Sigmoid colon (tissue), 7 donors: ENCODE measurements around the gene SUPT20HL1. TPM values are rescaled to one million over a fixed set of nuclear protein-coding genes. Genes with fewer than 3 reads are reported as not detected.

Experiments used
- DNase-seq: peaks from one replicate; pipeline ENCODE4 v3.0.0-alpha.2; 2019
- H3K27ac ChIP-seq, 4 donors: fragments of 200-600 bp; sonication (generic); one replicate each; pipeline ENCODE4 v1.5.1; 2016 to 2019; ENCODE audit warnings: mild to moderate bottlenecking in 1 of 4
- H3K27me3 ChIP-seq, 3 donors: fragments of 200-600 bp; sonication (generic); one replicate each; pipeline ENCODE4 v1.5.1; 2019; ENCODE audit warnings: mild to moderate bottlenecking in 1 of 3
- H3K36me3 ChIP-seq, 4 donors: fragments of 200-600 bp; sonication (generic); one replicate each; pipeline ENCODE4 v1.5.1; 2016 to 2019
- H3K4me1 ChIP-seq, 4 donors: fragments of 200-600 bp; sonication (generic); one replicate each; pipeline ENCODE4 v1.5.1; 2017 to 2019
- H3K4me3 ChIP-seq, 4 donors: fragments of 200-600 bp; sonication (generic); one replicate each; pipeline ENCODE4 v1.5.1; 2017 to 2019; ENCODE audit warnings: mild to moderate bottlenecking in 2 of 4, moderate library complexity in 1 of 4
- H3K9me3 ChIP-seq, 4 donors: fragments of 200-600 bp in 3 of 4; sonication (generic) in 3 of 4; one replicate each; pipeline versions ENCODE4 v1.5.1 to v1.6.1; 2013 to 2019
- CTCF ChIP-seq, 4 experiments: fragments of 450-650 bp in 3 of 4; fragments of 200-600 bp in 1 of 4; IDR thresholded peaks; one replicate each; pipeline ENCODE4 v1.5.1; 2016 to 2019; ENCODE audit warnings: antibody characterized with exemption in 4 of 4, mild to moderate bottlenecking in 3 of 4, moderate library complexity in 2 of 4
- EP300 ChIP-seq, 4 donors: sonication (generic); formaldehyde crosslinking; IDR thresholded peaks; one replicate each; pipeline ENCODE4 v1.6.1; 2017; ENCODE audit warnings: antibody characterized with exemption in 4 of 4
- POLR2A ChIP-seq, 2 donors: fragments of 450-650 bp; IDR thresholded peaks; one replicate each; pipeline ENCODE4 v1.6.1; 2016; ENCODE audit warnings: antibody characterized with exemption in 2 of 2, mild to moderate bottlenecking in 2 of 2, moderate library complexity in 2 of 2
- POLR2AphosphoS5 ChIP-seq, 4 donors: sonication (generic); formaldehyde crosslinking; IDR thresholded peaks; one replicate each; pipeline ENCODE4 v1.6.1; 2017; ENCODE audit warnings: antibody characterized with exemption in 4 of 4
- whole genome bisulfite sequencing, 2 donors: extraction: QIAGEN DNeasy Blood & Tissue Kit; methylation state at CpG; one replicate each; pipeline ENCODE4 v1.1.7; 2013; 5-methylcytosine and 5-hydroxymethylcytosine counted together
- intact Hi-C: fragments of 100-400 bp; cut with DNase I; formaldehyde crosslinking; loops from one replicate; pipeline ENCODE4 v1.15.1; 2023
- polyA plus RNA-seq, 3 donors: library from polyadenylated mRNA; stranded (reverse); fragments of 200-250 nt; gene quantifications; one replicate each; pipeline ENCODE4 v1.2.3, GENCODE V29; 2013
- total RNA-seq, 4 donors: library from RNA; depleted of rRNA; stranded (reverse); fragments of >200 nt; gene quantifications; one replicate each; pipeline ENCODE4 v1.1.0, GENCODE V29; 2016
- donor health status: healthy with polysubstance abuse.
- donor health status: Bipolar disorder and iron deficiency.
- donor health status: healthy.

Gene SUPT20HL1
- total and polyA plus RNA-seq, 7 donors, result 0.16 to 1.1 (median 0.36) TPM; not detected in 4

- Histone ChIP-seq H3K27ac (no peak overlapping the region), H3K36me3 (no peaks in the 10 kb centered on the region), H3K9me3 (no peaks in the 10 kb centered on the region), H3K4me1 (no peaks in the 10 kb centered on the region), H3K4me3 (no peak overlapping the region), H3K27me3 (no peaks in the 10 kb centered on the region)
- intact Hi-C loops, result no loop called here
- WGBS, 2 donors, result 32 to 61% methylated on average over 1 of the region's 1 CpG
- no peak for TF ChIP-seq POLR2A (IDR thresholded peaks at IDR 0.05)
- no peak for TF ChIP-seq POLR2AphosphoS5 (IDR thresholded peaks at IDR 0.05)
- TF ChIP-seq EP300 (IDR thresholded peaks at IDR 0.05), result no peak
- TF ChIP-seq CTCF (IDR thresholded peaks at IDR 0.05), result no peak
- DNase-seq, result no peak
Observed at GRCh38 chrX:24317567-24317966, 42.9 kb upstream of the SUPT20HL1 start.

DNA sequence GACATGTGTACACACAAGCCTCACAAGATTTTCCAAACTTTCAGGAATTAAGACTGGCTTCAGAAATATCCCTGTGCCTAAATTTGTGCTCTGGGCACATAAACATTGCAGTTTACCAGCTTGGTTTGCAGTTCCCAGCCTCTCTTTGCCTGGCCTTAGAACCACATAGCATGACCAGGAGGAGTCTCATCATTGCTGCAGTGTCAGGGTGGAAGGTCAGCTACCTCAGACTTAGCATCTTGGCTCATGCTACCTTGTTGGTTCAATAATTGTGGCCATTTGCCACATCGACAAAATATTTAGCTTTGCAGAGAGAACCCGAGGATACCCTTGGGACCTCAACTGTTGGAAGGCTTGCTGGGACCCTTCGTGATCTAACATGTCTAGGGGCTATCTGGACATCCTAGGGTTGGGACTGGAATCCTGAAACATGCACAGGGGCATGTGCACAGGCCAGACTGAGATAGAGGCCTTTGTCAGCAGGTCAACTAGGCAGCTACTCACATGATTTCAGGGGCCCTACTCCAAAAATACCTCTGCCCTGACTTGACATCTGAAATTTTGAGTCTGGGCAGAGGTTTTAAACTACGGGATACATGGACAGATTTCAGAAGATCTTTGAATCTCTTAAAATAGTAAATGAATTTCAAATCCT, 38.6 kb upstream of the SUPT20HL1 start:
- Histone ChIP-seq H3K9me3 (no peaks in the 10 kb centered on the region), H3K4me3 (no peak overlapping the region), H3K27me3 (no peaks in the 10 kb centered on the region), H3K27ac (no peak overlapping the region), H3K4me1 (no peaks in the 10 kb centered on the region), H3K36me3 (no peaks in the 10 kb centered on the region)
- DNase-seq, result no peak
- intact Hi-C loops, result no loop called here
- no peak for TF ChIP-seq EP300 (IDR thresholded peaks at IDR 0.05)
- 88 to 89% methylated on average over 4 of the region's 4 CpGs for WGBS, 2 donors

GRCh38 chrX:24325231-24325630, 35.2 kb upstream of the SUPT20HL1 start:
- Histone ChIP-seq H3K4me1 (no peaks in the 10 kb centered on the region), H3K27me3 (no peaks in the 10 kb centered on the region), H3K9me3 (no peaks in the 10 kb centered on the region), H3K27ac (no peak overlapping the region), H3K4me3 (no peak overlapping the region), H3K36me3 (no peaks in the 10 kb centered on the region)
- intact Hi-C loops, result no loop called here
- no peak for TF ChIP-seq POLR2A (IDR thresholded peaks at IDR 0.05)
- no peak for TF ChIP-seq POLR2AphosphoS5 (IDR thresholded peaks at IDR 0.05)
- no peak for TF ChIP-seq CTCF (IDR thresholded peaks at IDR 0.05)
- no peak for TF ChIP-seq EP300 (IDR thresholded peaks at IDR 0.05)
- no peak for DNase-seq
- 92 to 94% methylated on average over 1 of the region's 1 CpG for WGBS, 2 donors

DNA sequence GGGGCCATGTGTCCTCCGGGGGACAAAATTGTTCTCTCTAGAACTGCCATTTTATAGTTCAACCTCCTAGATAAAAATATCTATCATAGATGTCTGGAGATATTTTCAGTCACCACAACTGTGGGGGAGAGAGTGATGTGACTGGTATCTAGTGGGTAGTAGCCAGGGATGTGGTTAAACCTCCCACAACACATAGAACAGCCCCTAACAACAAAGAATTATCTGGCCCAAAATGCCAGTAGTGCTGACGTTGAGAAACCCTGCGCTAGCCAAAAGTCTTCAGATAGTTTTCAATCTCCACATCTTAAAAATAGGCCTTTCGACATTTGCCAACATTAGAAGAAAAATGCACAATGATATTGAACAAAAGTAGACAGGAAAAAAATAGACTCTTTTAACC, 27.6 kb upstream of the SUPT20HL1 start:
- 77 to 80% methylated on average over 4 of the region's 4 CpGs for WGBS, 2 donors
- Histone ChIP-seq H3K9me3 (no peaks in the 10 kb centered on the region), H3K4me1 (no peaks in the 10 kb centered on the region), H3K4me3 (no peak overlapping the region), H3K36me3 (no peaks in the 10 kb centered on the region), H3K27ac (no peak overlapping the region), H3K27me3 (no peaks in the 10 kb centered on the region)
- TF ChIP-seq POLR2A (IDR thresholded peaks at IDR 0.05) (no peak), CTCF (IDR thresholded peaks at IDR 0.05) (no peak), EP300 (IDR thresholded peaks at IDR 0.05) (no peak), POLR2AphosphoS5 (IDR thresholded peaks at IDR 0.05) (no peak)
- intact Hi-C loops, result no loop called here
- no peak for DNase-seq

DNA sequence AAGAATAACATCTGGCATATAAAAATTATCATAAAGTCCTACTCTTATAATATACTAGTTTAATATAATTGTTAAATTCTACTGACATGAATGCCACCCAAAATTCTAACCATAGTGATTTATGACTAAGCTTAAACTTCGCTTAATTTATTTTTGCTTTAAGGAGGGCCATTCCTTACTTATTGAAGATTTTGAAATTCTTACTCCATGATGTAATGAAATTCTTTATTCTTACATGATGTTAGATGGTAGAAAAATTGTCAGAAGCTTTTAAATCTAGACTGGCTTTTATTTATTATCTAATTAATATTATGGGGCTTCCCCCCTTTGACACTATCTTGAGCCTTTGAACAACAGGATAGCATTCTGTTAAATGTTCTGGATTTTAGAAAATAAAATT, 27.1 kb upstream of the SUPT20HL1 start:
- DNase-seq, result no peak
- intact Hi-C loops, result no loop called here
- H3K4me1 ChIP-seq, result no peaks in the 10 kb centered on the region
- no peaks in the 10 kb centered on the region for H3K27me3 ChIP-seq
- 76 to 80% methylated on average over 1 of the region's 1 CpG for WGBS, 2 donors
- peak overlapping the region in 1 of 4 donors; percentile 23 for H3K27ac ChIP-seq
- H3K4me3 ChIP-seq, result no peak overlapping the region
- TF ChIP-seq EP300 (IDR thresholded peaks at IDR 0.05) (no peak), POLR2A (IDR thresholded peaks at IDR 0.05) (no peak)
- H3K9me3 ChIP-seq, result no peaks in the 10 kb centered on the region
- H3K36me3 ChIP-seq, result no peaks in the 10 kb centered on the region

DNA sequence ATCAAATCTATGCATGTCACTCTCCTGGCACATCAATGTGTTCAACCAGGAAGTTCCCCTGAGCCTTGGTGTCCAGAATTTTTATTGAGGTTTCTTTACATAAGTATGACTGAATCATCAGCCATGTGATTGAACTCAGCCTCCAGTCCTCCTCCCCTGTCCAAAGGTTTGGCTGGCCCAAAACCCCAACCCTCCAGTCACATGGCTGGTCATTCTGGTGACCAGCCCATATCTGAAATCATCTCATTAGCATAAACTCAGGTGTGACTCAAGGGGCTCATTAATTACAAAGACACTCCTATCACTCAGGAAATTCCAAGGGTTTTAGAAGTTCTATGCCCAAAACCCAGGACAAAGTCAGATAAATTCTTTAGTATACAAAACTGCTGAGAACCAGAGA, 26.0 kb upstream of the SUPT20HL1 start:
- Histone ChIP-seq H3K27ac (no peak overlapping the region), H3K4me1 (no peaks in the 10 kb centered on the region), H3K9me3 (no peaks in the 10 kb centered on the region), H3K4me3 (no peak overlapping the region), H3K36me3 (no peaks in the 10 kb centered on the region), H3K27me3 (no peaks in the 10 kb centered on the region)
- no peak for TF ChIP-seq POLR2A (IDR thresholded peaks at IDR 0.05)
- TF ChIP-seq EP300 (IDR thresholded peaks at IDR 0.05), result no peak
- TF ChIP-seq POLR2AphosphoS5 (IDR thresholded peaks at IDR 0.05), result no peak
- no peak for TF ChIP-seq CTCF (IDR thresholded peaks at IDR 0.05)
- no peak for DNase-seq
- intact Hi-C loops, result no loop called here
